ENCODE measurements around the gene NID2.

Gene NID2

GRCh38 chr14:51957950-51958349 is 110.9 kb downstream of the NID2 start:
- no peak for ATAC-seq
- no peak for DNase-seq

All from stimulated activated naive CD8-positive, alpha-beta T cell treated with anti-CD3 and anti-CD28 coated beads, Interleukin-15, Interleukin-2, amounts not matched to agents 100 U/mL and 50 U/mL, for 24 hours (primary cell).